HUES64 (cell line): ENCODE measurements around the gene SMOC2.
"Not testable (repeated sequence)": the region's sequence is repeated elsewhere in the genome, so short reads cannot be mapped to it uniquely, and the experiment has no call there.

Source experiments
- H3K27ac ChIP-seq: 2 replicates; pipeline ENCODE4 v1.7.0; 2013; ENCODE audit warnings: low read depth, low read length, inconsistent platforms
- H3K27me3 ChIP-seq: 2 replicates; pipeline ENCODE4 v1.6.1; 2013; ENCODE audit warnings: mild to moderate bottlenecking, low read length; ENCODE audit not compliant: insufficient read depth
- H3K36me3 ChIP-seq: 2 replicates; pipeline ENCODE4 v1.6.1; 2013; ENCODE audit warnings: mild to moderate bottlenecking, low read length; ENCODE audit not compliant: insufficient read depth
- H3K4me1 ChIP-seq: 2 replicates; pipeline ENCODE4 v1.6.1; 2013; ENCODE audit warnings: mild to moderate bottlenecking, low read length, moderate library complexity; ENCODE audit not compliant: insufficient read depth
- H3K4me3 ChIP-seq: 2 replicates; pipeline ENCODE4 v1.5.1; 2013; ENCODE audit warnings: mild to moderate bottlenecking, low read length, moderate library complexity
- H3K9ac ChIP-seq: 2 replicates; pipeline ENCODE4 v1.6.1; 2013; ENCODE audit warnings: mild to moderate bottlenecking, low read depth, low read length
- H3K9me3 ChIP-seq: 2 replicates; pipeline ENCODE4 v1.6.1; 2013; ENCODE audit warnings: low read depth, low read length; ENCODE audit not compliant: insufficient read depth
- WGBS: fragments of 150-250, 120-280 bp; methylation state at CpG from one replicate; pipeline ENCODE4 v1.1.7; 2013; ENCODE audit warnings: missing lambda C conversion rate; 5-methylcytosine and 5-hydroxymethylcytosine counted together

SMOC2 gene

GRCh38 chr6:168606722-168607121 is 165.7 kb downstream of the SMOC2 start:
- Histone ChIP-seq H3K9me3 (no peaks in the 10 kb centered on the region), H3K27ac (no peak overlapping the region), H3K4me3 (no peak overlapping the region), H3K36me3 (no peaks in the 10 kb centered on the region), H3K9ac (no peak overlapping the region), H3K4me1 (no peaks in the 10 kb centered on the region), H3K27me3 (no peaks in the 10 kb centered on the region)
- 87% methylated on average over 16 of the region's 16 CpGs for WGBS

- Histone ChIP-seq H3K9ac (no peak overlapping the region), H3K4me1 (no peaks in the 10 kb centered on the region), H3K27ac (no peak overlapping the region), H3K9me3 (no peaks in the 10 kb centered on the region), H3K36me3 (no peaks in the 10 kb centered on the region), H3K27me3 (no peaks in the 10 kb centered on the region), H3K4me3 (no peak overlapping the region)
- WGBS: 78% methylated on average over 13 of the region's 15 CpGs
These were observed 166.5 kb downstream of the SMOC2 start for GRCh38 chr6:168607272-168608112.

GRCh38 chr6:168608113-168608400 is 167.1 kb downstream of the SMOC2 start:
- Histone ChIP-seq H3K9ac (no peak overlapping the region), H3K9me3 (no peaks in the 10 kb centered on the region), H3K4me3 (no peak overlapping the region), H3K4me1 (no peaks in the 10 kb centered on the region), H3K27me3 (no peaks in the 10 kb centered on the region), H3K27ac (no peak overlapping the region), H3K36me3 (no peaks in the 10 kb centered on the region)
- 88% methylated on average over 11 of the region's 11 CpGs for WGBS

- no peaks in the 10 kb centered on the region for H3K27me3 ChIP-seq
- H3K27ac ChIP-seq: no peak overlapping the region
- H3K36me3 ChIP-seq: no peaks in the 10 kb centered on the region
- no peak overlapping the region for H3K4me3 ChIP-seq
- no peak overlapping the region for H3K9ac ChIP-seq
- H3K9me3 ChIP-seq: no peaks in the 10 kb centered on the region
- 94% methylated on average over 13 of the region's 13 CpGs for WGBS
- no peaks in the 10 kb centered on the region for H3K4me1 ChIP-seq
These were observed 168.2 kb downstream of the SMOC2 start for GRCh38 chr6:168609026-168609685.

GRCh38 chr6:168609914-168610490 is 169.0 kb downstream of the SMOC2 start:
- no peak overlapping the region for H3K4me3 ChIP-seq
- no peaks in the 10 kb centered on the region for H3K27me3 ChIP-seq
- H3K9ac ChIP-seq: no peak overlapping the region
- H3K36me3 ChIP-seq: no peaks in the 10 kb centered on the region
- no peaks in the 10 kb centered on the region for H3K9me3 ChIP-seq
- H3K4me1 ChIP-seq: no peaks in the 10 kb centered on the region
- no peak overlapping the region for H3K27ac ChIP-seq
- 96% methylated on average over 9 of the region's 9 CpGs for WGBS

- H3K4me3 ChIP-seq, H3K4me1 ChIP-seq, H3K9ac ChIP-seq, H3K9me3 ChIP-seq, H3K36me3 ChIP-seq, H3K27ac ChIP-seq, H3K27me3 ChIP-seq: not testable (repeated sequence)
- WGBS: 97% methylated on average over 10 of the region's 12 CpGs
These were observed 170.0 kb downstream of the SMOC2 start for GRCh38 chr6:168610966-168611365.

- Histone ChIP-seq H3K27me3 (no peaks in the 10 kb centered on the region), H3K9ac (no peak overlapping the region), H3K36me3 (no peaks in the 10 kb centered on the region), H3K4me1 (no peaks in the 10 kb centered on the region), H3K9me3 (peaks cover 6% of the 10 kb centered on the region; the same call in 1 of the 2 replicates), H3K4me3 (no peak overlapping the region), H3K27ac (no peak overlapping the region)
- 96% methylated on average over 14 of the region's 14 CpGs for WGBS
These were observed 170.7 kb downstream of the SMOC2 start for GRCh38 chr6:168611691-168612090.

GRCh38 chr6:168612586-168612985 is 171.6 kb downstream of the SMOC2 start:
- Histone ChIP-seq H3K4me1 (no peaks in the 10 kb centered on the region), H3K9me3 (peaks cover 6% of the 10 kb centered on the region; the same call in 1 of the 2 replicates), H3K9ac (no peak overlapping the region), H3K27ac (no peak overlapping the region), H3K36me3 (no peaks in the 10 kb centered on the region), H3K27me3 (no peaks in the 10 kb centered on the region), H3K4me3 (no peak overlapping the region)
- WGBS: 95% methylated on average over 13 of the region's 13 CpGs

- WGBS: 93% methylated on average over 6 of the region's 6 CpGs
These were observed 174.9 kb downstream of the SMOC2 start for GRCh38 chr6:168615837-168616236.

GRCh38 chr6:168616816-168617765 is 176.1 kb downstream of the SMOC2 start:
- H3K9me3 ChIP-seq: peaks cover 6% of the 10 kb centered on the region; the same call in 1 of the 2 replicates
- H3K4me1 ChIP-seq: no peaks in the 10 kb centered on the region
- no peak overlapping the region for H3K4me3 ChIP-seq
- H3K27ac ChIP-seq: no peak overlapping the region
- 84% methylated on average over 21 of the region's 21 CpGs for WGBS
- no peaks in the 10 kb centered on the region for H3K36me3 ChIP-seq
- no peak overlapping the region for H3K9ac ChIP-seq
- no peaks in the 10 kb centered on the region for H3K27me3 ChIP-seq

More at GRCh38 chr6:168615837-168616236, 174.9 kb downstream of the SMOC2 start:
- H3K4me1 ChIP-seq: no peaks in the 10 kb centered on the region
- H3K36me3 ChIP-seq: no peaks in the 10 kb centered on the region
- H3K27me3 ChIP-seq: no peaks in the 10 kb centered on the region
- no peak overlapping the region for H3K27ac ChIP-seq
- H3K4me3 ChIP-seq: no peak overlapping the region
- no peak overlapping the region for H3K9ac ChIP-seq
- peaks cover 6% of the 10 kb centered on the region; the same call in 1 of the 2 replicates for H3K9me3 ChIP-seq
